HepG2 (cell line): ENCODE measurements around the gene RAC3. TPM values are rescaled to one million over a fixed set of nuclear protein-coding genes. Genes with fewer than 3 reads are reported as not detected.

ENCODE experiments used
- ARNT ChIP-seq: fragments of 450-650 bp; IDR thresholded peaks from 2 replicates; pipeline ENCODE4 v1.6.1; 2017
- MEIS1 ChIP-seq: sonication (generic); formaldehyde crosslinking; IDR thresholded peaks from 2 replicates; pipeline ENCODE4 v1.9.0; 2021; ENCODE audit warnings: mild to moderate bottlenecking, missing genetic modification reagents, moderate library complexity, borderline replicate concordance
- MYPOP ChIP-seq: sonication (generic); formaldehyde crosslinking; IDR thresholded peaks from 2 replicates; pipeline ENCODE4 v1.8.1; 2023; ENCODE audit warnings: mild to moderate bottlenecking, moderate library complexity, missing genetic modification reagents
- ONECUT2 ChIP-seq: sonication (generic); formaldehyde crosslinking; IDR thresholded peaks from 2 replicates; pipeline ENCODE4 v1.4.0; 2020; ENCODE audit warnings: missing genetic modification reagents
- PAF1 ChIP-seq: IDR thresholded peaks from 2 replicates; pipeline ENCODE4 v1.6.1; 2016; ENCODE audit warnings: missing genetic modification reagents, missing compliant biosample characterization
- SP1 ChIP-seq, 2 experiments: fragments of 450-650 bp in 1 of 2; sonication (generic) in 1 of 2; formaldehyde crosslinking in 1 of 2; IDR thresholded peaks; 2 replicates each; pipeline versions ENCODE4 v1.4.0 to v1.6.1; 2016 to 2020; ENCODE audit warnings: missing genetic modification reagents in 1 of 2
- SP4 ChIP-seq: sonication (generic); formaldehyde crosslinking; IDR thresholded peaks from 2 replicates; pipeline ENCODE4 v1.8.1; 2023; ENCODE audit warnings: mild to moderate bottlenecking, missing genetic modification reagents
- ZBTB21 ChIP-seq: sonication (generic); formaldehyde crosslinking; IDR thresholded peaks from 2 replicates; pipeline ENCODE4 v1.4.0; 2020; ENCODE audit warnings: missing genetic modification reagents
- ZFP36 ChIP-seq: fragments of 150-350 bp; IDR thresholded peaks from 2 replicates; pipeline ENCODE4 v1.6.1; 2018; ENCODE audit warnings: borderline replicate concordance, low read length, low read depth; ENCODE audit not compliant: partially characterized antibody
- ZNF142 ChIP-seq: sonication (generic); formaldehyde crosslinking; IDR thresholded peaks from 2 replicates; pipeline ENCODE4 v1.4.0; 2020; ENCODE audit warnings: missing genetic modification reagents
- ZNF235 ChIP-seq: sonication (generic); formaldehyde crosslinking; IDR thresholded peaks from 2 replicates; pipeline ENCODE4 v1.8.1; 2023; ENCODE audit warnings: mild to moderate bottlenecking, missing genetic modification reagents, borderline replicate concordance
- ZNF550 ChIP-seq: sonication (generic); formaldehyde crosslinking; IDR thresholded peaks from 2 replicates; pipeline ENCODE4 v1.4.0; 2020; ENCODE audit warnings: mild to moderate bottlenecking, missing genetic modification reagents, borderline replicate concordance
- ZNF747 ChIP-seq: sonication (generic); formaldehyde crosslinking; IDR thresholded peaks from 2 replicates; pipeline ENCODE4 v1.8.1; 2023; ENCODE audit warnings: missing genetic modification reagents, mild to moderate bottlenecking, borderline replicate concordance
- ZNF841 ChIP-seq: sonication (generic); formaldehyde crosslinking; IDR thresholded peaks from 2 replicates; pipeline ENCODE4 v1.8.1; 2023; ENCODE audit warnings: missing genetic modification reagents, borderline replicate concordance
- ZSCAN21 ChIP-seq: sonication (generic); formaldehyde crosslinking; IDR thresholded peaks from 2 replicates; pipeline ENCODE4 v1.8.0; 2022; ENCODE audit warnings: mild to moderate bottlenecking, missing genetic modification reagents, moderate library complexity, borderline replicate concordance
- polyA plus RNA-seq, 8 experiments: library from polyadenylated mRNA; depleted of rRNA in 3 of 8; stranded (reverse) in 7 of 8; unstranded in 1 of 8; fragments of >200 nt; fragmentation: Illumina TruSeq in 4 of 8; extraction: Trizol in 4 of 8; gene quantifications; 2 replicates each; pipeline versions ENCODE4 v1.2.1 to v1.2.3, GENCODE V29; 2011 to 2016; ENCODE audit warnings: low read depth in 4 of 8, missing spikeins in 1 of 8, mixed read lengths in 1 of 8; ENCODE audit not compliant: insufficient read depth in 1 of 8
- total RNA-seq, 5 experiments: library from RNA; depleted of rRNA; stranded (reverse); fragments of >200 nt; fragmentation: Illumina TruSeq; extraction: Trizol; gene quantifications; 2 replicates each; pipeline ENCODE4 v1.2.3, GENCODE V29; 2016; ENCODE audit warnings: low read depth in 1 of 5
- TF ChIP-seq, protein P1 (sequence below): sonication (generic); formaldehyde crosslinking; IDR thresholded peaks from 2 replicates; pipeline ENCODE4 v1.5.1; 2020; ENCODE audit warnings: missing genetic modification reagents, mild to moderate bottlenecking, borderline replicate concordance
- TF ChIP-seq, protein P2 (sequence below): sonication (generic); formaldehyde crosslinking; IDR thresholded peaks from 2 replicates; pipeline ENCODE4 v1.5.0; 2020; ENCODE audit warnings: missing genetic modification reagents, mild to moderate bottlenecking, borderline replicate concordance

RAC3 gene
- total and polyA plus RNA-seq, 2 of the 13 experiments (the other 11 are each of a cell fraction or from before 2014, with no cell fraction given) = 10.5 to 21.3 TPM

- TF ChIP-seq ONECUT2 (no peak), ZNF841 (CRISPR knock-in tag) (no peak), PAF1 (peak; percentile 73), ZBTB21 (CRISPR knock-in tag) (peak; percentile 68), ZNF235 (no peak), SP4 (CRISPR knock-in tag) (peak; percentile 82), SP1 (IDR thresholded peaks at IDR 0.05) (no peak), SP1 (CRISPR knock-in tag; IDR thresholded peaks at IDR 0.05) (peak; percentile 62), ZSCAN21 (peak; percentile 77; the same call in 1 of the 2 replicates), ZNF747 (CRISPR knock-in tag) (peak; percentile 88; the same call in 1 of the 2 replicates), ZFP36 (no peak), ZNF550 (0 out of 2 replicates have a peak, but pooled peaks have one; percentile 93), ARNT (no peak), ZNF142 (CRISPR knock-in tag) (peak; percentile 57; the same call in 1 of the 2 replicates), MYPOP (peak; percentile 88), MEIS1 (CRISPR knock-in tag) (0 out of 2 replicates have a peak, but pooled peaks have one; percentile 68)
- TF ChIP-seq, protein P1, sequence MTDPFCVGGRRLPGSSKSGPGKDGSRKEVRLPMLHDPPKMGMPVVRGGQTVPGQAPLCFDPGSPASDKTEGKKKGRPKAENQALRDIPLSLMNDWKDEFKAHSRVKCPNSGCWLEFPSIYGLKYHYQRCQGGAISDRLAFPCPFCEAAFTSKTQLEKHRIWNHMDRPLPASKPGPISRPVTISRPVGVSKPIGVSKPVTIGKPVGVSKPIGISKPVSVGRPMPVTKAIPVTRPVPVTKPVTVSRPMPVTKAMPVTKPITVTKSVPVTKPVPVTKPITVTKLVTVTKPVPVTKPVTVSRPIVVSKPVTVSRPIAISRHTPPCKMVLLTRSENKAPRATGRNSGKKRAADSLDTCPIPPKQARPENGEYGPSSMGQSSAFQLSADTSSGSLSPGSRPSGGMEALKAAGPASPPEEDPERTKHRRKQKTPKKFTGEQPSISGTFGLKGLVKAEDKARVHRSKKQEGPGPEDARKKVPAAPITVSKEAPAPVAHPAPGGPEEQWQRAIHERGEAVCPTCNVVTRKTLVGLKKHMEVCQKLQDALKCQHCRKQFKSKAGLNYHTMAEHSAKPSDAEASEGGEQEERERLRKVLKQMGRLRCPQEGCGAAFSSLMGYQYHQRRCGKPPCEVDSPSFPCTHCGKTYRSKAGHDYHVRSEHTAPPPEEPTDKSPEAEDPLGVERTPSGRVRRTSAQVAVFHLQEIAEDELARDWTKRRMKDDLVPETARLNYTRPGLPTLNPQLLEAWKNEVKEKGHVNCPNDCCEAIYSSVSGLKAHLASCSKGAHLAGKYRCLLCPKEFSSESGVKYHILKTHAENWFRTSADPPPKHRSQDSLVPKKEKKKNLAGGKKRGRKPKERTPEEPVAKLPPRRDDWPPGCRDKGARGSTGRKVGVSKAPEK (CRISPR knock-in tag) = 0 out of 2 replicates have a peak, but pooled peaks have one; percentile 20
- TF ChIP-seq, protein P2, sequence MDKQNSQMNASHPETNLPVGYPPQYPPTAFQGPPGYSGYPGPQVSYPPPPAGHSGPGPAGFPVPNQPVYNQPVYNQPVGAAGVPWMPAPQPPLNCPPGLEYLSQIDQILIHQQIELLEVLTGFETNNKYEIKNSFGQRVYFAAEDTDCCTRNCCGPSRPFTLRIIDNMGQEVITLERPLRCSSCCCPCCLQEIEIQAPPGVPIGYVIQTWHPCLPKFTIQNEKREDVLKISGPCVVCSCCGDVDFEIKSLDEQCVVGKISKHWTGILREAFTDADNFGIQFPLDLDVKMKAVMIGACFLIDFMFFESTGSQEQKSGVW (CRISPR knock-in tag) = no peak
Measured at GRCh38 chr17:82003411-82004381, 27.8 kb upstream of the RAC3 start (continued).
